Colon (tissue), 2 donors: ENCODE data around the gene RSPH3.
"Not testable (repeated sequence)": the region's sequence is repeated elsewhere in the genome, so short reads cannot be mapped to it uniquely, and the experiment has no call there.

Experiments used
- FAIRE-seq: peaks from 2 replicates; lab custom pipeline; 2012; peaks lifted over from hg19 to GRCh38; lab: Jason Lieb, UNC
- donor health status: control.
- donor health status: control.

RSPH3 gene, protein sequence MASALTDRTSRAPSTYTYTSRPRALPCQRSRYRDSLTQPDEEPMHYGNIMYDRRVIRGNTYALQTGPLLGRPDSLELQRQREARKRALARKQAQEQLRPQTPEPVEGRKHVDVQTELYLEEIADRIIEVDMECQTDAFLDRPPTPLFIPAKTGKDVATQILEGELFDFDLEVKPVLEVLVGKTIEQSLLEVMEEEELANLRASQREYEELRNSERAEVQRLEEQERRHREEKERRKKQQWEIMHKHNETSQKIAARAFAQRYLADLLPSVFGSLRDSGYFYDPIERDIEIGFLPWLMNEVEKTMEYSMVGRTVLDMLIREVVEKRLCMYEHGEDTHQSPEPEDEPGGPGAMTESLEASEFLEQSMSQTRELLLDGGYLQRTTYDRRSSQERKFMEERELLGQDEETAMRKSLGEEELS

DNA sequence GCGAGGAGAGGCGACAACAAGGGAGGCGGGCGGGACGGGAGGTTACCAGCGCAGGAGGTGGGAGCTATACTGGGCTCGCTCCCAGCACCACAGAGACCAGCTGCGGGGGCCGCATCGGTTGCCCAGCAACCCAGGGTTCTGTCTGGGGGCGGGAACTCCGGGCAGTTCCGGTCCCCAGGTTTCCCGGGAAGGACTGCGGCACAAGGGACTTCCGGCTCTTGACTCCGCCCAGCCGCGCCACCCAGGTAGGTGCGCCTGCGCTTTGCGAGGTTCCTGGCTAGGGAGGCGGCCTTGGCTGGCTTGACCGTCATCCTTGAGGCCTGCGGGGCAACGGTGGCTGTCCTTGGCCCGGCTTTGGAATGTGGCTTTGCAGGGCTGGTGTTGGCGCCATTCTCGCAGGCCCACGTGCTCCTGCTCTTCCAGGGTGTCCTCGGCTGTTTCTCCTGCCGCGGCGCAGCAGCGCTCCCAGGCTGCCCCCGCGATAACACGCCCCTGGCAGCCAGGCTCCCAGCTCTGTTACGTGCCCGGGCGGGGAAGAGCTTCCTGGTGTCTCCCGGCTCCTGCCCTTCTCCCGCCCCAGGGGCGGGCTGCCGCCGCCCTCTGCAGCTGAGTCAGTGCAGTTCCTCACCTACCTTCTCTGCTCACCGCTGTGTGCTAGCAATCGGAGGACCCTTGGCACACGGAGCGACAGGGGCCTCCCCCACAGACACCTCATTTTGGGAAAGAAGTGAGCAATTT is at the start of gene RSPH3:
TSS of gene RSPH3 (minus strand) at position 537 of the 738 bp plus-strand sequence. CDS start 652 bp downstream, outside the sequence.
- no peak for FAIRE-seq

DNA sequence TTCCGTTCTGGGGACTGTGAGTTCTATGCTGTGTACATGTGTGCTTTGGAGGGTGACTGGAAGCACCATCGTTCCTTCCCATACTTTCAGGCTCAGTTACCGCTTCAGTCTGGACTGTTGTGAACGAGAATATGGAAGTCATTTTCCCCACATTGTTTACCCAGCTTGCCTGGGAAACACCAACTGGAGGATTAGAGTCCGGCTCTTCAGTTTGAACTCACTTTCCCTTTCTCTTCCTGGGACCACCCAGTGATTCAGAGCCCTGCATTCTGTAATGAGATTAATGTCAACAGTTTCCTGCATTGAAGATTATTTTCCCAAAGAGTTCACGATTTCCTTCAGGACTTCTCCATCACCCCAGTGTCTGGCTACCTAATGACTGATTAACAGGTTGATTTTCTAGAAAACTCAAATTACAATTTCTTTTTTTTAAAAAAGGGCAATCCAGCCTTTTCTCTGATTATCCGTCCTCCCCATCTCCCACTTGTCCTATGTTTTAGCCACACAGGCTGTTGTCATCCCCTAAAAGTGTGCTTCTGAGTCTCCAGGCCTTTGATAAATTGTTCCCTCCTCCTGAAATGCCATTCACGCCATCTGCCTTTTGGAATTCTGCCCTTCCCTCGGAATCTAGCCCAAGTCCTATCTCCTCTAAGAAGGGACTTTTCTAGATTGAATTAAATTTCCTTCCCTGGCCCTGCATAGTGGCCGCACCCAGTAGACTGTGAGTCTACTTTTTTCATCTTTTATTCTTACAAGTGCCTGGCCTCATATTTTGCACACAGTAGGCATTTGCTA is 48.1 kb upstream of the RSPH3 start:
- FAIRE-seq, result no peak

DNA sequence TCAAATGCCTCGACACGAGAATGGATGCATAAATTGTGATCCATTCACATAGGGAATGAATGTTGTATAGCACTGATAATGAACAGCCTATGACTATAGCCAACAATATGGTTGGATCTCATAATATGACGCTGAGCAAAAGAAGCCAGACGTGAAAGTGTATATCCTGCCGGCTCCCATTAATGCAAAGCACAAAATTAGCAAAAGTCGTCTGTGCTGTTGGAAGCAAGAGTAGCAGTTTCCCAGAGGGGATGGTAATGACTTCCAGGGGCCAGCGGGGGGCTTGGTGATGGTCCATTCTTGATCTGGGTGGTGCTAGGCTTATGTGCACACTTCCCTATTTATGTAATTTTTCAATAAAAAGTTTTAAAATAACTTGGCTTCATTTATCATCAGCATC is 45.8 kb upstream of the RSPH3 start:
- no peak for FAIRE-seq

DNA sequence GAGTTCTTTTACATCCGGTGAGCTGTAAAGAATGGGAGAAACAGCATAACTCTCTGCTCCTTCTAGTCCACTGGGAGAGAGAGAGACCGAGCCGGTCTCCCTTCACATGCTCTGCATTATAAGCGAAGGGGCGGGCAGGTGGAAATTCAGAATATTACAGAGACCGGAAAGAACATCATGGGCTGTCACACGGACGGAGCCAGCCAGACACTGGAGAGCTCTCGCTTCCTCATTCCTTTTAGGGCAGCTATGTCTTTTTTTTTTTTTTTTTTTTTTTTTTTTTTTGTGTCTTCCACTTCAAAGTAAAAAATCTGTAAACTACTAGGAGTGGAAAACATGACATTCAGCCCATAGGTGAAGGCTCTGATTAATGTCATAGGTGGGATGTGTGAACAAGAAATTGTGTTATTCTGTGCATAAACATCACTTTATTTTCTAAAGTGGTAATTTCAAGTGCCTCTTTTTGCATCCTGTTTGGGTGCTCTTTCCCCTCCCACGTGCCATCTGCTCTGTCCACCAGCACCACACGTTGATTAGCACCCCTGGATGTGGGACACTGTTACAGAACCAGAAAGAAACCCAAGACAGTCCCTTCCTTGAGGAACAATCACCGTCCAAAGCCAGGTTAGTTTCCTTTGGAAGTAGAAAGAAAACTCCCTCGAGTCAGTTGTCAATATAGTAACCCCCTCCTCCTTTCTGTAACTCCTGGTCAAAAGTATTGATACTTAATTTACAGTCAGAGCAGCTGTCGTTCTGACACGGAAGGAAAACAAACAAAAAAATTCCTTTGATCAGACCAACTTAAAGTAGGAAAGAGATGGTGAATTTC is 45.1 kb upstream of the RSPH3 start, which contains the start of gene TAGAP:
TSS of gene TAGAP (minus strand) at position 93 of the 829 bp plus-strand sequence. CDS start 845 bp downstream, outside the sequence.
- FAIRE-seq, result no peak

DNA sequence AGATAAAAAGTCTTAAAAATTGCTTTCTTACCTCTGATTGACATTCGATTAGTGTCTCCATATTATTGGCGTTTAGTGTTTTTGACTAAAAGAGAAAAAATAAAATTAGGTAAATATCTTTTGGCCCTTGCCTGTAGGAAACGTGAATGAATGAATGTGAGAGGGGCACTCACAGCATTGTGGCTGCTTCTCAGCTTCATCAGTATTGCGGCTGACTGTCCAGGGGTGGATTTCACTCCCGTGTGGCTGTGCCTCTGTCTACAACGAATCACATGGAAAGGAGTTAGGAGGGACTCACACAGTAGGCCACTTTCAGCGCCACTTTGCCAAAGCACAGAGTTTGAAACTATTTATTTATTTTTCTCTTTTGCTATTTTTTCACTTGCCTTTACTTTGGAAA is 43.9 kb upstream of the RSPH3 start:
- FAIRE-seq, result no peak

DNA sequence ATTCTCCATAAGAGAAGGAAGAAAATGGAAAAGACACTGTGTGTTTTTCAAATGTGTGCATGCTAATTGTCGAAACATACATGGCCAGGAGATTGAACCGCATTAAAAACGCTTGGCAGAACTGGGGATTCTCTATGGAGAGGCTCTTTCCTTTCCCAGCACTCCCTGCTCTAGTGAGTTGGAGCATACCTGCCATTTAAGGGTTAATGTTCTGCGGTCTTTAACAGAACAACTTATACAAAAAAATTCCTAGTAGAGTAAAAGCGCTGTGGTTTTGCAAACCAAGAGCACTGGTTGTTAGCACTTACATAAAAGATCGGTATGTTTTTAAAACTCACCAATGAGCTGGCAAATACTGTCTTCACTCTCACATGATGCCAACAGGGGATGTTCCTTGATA is 43.2 kb upstream of the RSPH3 start:
- no peak for FAIRE-seq

DNA sequence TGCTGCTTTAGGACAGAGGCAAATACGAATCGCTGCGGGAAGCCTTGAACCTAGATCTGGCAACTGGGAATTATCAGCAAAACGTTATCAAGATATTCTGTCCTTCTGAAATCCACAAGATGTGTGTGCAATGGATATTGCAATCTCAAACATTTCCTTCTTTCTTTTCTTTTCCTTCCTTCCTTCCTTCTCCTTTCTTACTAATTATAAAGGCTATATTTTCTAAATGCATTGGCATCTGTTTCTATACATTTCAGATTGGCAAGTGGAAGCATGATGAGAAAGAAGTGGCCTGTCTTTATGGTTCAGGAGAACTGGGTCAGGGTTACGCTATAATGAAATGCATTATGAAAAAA is 42.8 kb upstream of the RSPH3 start:
- FAIRE-seq, result no peak

DNA sequence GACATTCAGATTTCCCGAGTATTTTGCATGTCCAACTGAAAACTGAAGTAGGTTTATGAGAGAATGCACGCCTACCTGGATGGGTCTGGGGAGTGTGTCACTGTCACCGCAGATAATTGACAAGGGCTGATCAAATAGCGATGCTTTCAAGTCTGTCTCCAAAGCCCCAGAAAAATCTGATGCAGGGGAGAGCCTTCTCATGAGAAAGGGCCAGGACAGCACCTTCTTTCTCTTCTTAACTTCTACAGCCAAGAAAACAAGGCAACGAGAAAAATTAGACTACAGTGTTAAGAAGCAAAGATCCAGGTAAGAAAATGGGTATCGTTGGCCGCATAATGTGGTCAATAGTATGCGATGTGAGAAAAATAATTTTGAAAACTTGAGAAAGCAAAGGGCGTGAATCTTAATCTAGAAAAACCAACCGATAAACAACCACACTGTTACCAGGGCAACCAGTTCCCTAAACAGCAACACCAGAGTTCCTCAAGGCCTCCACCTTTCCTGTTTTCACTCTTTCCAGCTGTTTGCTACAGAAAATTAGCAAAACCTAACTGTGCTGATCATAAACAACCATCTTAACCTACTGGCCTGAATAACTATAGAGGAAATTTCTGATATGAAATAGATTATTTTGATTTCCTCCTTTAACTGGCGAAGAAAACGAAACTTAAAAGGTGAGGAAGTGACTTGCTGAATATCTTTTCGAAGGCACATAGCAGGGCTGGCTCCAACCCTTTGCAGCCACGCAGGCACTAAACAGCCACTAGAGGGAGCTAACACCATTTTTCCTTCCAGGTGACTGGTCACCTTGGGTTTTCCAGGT is 42.2 kb upstream of the RSPH3 start:
- peak; percentile 62 for FAIRE-seq

DNA sequence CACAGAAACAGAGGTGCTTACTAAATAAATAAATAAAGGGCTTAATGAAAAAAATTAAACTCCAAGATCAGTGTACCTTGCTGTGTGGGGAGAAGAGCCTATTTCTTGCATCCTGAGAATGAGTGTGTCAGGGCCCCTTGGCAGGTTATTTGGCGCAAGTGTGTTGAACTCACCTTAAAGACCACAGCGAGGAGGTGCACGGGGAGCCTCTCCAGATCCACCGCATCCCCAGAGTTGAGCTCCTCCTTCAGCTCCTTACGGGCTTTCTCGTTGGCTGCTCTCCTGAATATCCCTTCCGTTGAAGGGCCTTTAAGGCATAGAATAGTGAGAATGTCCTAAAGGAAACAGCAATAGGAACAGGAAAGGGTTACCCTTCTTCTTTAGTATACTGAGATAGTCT is 41.2 kb upstream of the RSPH3 start:
- no peak for FAIRE-seq

DNA sequence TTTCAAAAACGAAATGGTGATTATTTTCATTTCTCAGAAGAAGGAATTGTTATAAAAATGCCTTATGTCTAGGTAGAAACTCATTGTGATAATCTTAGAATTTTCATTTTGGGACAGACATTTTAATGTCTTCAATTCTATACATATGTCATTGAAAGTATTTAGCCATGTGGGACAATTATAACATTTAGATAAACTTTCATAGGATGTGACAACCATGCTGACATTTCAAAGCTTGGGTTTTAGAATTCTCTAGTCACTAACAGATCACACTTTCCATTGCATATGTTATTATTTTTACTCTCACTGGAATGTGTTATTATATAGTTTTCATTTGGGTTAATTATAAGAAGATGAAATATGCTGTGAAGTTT is 39.9 kb upstream of the RSPH3 start:
- no peak for FAIRE-seq

DNA sequence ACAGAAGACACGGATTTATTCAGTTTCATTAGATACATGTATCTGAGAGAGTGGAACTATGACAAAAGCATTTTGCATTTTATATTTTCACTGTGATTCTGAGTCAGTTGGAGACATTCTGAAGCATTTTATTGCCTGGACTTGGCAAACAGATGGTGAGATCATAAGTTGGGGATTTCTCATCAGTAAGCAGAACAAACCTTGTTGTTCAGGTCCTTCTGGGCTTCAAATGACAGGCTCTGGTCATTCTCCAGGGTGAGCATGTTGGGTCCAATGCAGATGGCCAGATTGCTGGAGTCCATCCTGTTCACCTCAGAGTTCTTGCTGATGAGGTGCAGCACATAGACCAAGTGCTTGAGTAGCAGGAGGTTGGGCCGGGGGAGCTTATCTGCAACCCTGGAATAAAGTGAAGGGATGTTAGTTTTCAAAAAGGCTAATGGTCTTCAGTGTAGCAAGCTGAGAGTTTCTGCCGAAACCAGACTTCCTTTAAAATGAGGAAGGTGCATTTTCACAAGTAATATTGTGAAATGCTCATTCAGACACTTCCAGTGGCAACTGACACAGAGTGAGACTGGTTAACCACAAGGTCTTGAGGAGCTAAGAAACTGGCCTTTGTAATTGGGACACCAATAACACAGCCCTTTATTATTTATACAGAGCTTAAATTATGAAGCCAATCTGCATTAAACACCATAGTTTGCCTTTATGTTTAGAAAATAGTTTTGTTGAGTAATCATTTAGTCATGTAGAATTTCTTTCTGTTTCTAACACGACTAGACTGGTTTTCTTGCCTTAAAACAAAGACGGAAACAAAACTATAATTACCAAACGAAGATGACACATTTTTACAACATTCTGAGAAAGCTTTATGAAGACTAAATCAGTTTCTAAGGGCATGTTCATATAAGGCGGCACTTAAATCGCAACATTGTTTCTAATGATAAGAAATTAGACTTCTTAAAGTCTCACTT is 39.2 kb upstream of the RSPH3 start:
- FAIRE-seq, result no peak

DNA sequence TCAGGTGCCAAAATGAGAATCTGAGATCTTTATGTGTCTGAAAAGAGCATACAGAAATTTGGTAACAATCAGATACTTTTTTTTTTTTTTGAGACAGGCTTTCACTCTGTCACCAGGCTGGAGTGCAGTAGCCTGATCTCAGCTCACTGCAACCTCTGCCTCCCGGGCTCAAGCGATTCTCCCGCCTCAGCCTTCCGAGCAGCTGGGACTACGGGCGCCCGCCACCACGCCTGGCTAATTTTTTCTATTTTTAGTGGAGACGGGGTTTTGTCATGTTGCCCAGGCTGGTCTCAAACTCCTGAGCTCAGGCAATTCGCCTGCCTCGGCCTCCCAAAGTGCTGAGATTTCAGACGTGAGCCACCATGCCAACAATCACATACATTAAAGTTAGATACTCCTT is 38.3 kb upstream of the RSPH3 start:
- FAIRE-seq, result not testable (repeated sequence)

DNA sequence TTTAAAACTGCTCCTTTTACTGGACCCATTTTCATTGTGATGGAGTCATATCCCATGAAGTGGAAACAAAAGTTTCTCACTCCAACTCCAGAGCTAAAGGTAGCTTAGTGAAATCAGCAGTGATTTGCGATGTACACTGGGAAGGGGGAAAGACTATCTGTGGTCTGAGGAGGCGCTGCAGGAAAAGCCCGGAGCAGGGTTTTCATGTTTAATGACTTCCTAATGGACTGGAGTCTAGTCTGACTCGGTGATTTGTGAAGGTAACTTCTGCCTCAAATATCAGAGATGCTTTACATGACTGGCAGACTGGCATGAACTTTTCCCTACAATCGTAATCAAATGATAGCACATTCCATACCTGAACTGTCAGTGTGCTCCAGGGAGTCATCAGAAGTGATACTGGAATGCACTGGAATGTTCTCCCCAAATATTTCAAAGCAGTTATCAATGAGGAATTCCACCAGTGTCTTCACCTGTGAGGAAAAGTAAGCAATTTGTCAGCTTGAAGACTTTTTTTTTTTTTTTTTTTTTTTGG is 37.8 kb upstream of the RSPH3 start:
- no peak for FAIRE-seq

DNA sequence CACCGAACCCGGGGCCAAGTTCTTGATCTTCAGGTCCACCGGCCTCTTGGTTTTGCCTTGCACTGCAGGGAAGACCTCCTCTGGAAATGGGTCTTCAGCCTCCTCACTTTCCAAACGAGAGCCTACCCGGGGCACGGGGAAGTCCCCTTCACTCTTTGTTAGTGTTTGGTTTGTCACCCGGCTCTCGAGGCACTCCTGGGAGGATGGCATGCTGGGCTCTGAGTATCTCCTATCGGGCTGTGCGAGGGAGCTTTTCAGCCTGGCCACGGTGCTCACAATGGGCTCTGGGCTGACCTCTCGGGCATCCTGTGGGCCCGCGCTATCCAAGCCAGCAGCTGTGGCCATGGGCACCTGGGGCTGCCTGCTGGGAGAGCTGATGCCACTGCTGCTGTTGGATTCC is 36.7 kb upstream of the RSPH3 start:
- no peak for FAIRE-seq

DNA sequence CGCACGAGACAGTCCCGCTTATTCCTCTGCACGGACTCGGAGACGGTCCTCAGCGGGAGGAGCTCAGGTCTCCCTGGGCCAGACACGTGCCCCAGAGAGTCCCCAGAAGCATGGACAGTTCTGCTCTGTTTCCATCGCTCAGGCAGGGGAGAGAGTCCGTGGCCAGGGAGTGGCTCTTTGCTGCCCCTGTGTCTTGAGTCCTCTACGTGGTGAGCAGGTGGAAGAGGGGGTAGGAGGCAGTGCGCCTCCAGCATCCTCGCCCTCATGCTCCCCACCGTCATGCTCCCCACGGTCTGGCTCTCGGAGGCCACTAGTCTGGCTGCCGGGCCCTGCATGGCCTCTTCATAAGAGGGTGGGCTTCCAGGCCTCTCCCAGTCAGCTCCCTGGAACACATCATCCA is 35.9 kb upstream of the RSPH3 start:
- FAIRE-seq, result no peak

DNA sequence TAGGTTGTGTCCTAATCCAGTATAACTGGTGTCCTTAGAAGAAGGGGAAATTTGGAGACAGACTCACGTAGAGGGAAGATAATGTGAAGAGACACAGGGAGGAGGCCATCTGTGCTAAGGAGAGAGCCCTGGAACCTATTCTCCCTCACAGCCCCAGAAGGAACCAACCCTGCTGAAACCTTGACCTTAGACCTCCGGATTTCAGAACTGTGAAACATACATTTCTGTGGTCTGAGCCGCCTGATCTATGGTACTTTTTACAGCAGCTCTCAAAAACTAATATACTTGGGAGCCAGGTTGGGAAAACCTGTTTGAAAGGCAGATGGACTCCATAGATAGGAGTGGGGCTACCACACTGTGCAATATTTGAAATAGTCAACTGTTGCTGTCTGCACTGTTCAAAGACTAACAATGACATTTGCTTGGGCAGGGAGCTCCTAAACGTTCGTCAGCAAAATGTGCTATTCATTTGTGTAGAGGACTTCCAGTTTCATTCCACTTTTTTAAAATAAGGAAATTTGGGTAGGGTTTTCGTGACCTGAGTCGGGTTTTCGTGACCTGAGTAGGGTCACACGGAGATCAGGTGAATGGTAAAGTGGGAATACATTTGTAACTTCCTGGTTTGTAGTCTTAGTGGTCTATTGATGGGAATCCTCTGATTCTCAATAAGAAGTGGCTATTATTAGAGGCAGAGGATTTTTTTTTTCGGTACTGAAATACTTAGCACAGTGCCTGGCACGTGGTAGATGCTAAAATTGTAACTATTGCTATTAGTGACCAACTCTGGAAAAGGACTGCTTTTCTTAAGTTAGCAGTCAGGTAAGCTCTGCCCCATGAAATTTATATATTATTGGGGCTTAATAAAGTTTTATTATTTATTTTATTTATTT is 33.4 kb upstream of the RSPH3 start:
- FAIRE-seq, result no peak

DNA sequence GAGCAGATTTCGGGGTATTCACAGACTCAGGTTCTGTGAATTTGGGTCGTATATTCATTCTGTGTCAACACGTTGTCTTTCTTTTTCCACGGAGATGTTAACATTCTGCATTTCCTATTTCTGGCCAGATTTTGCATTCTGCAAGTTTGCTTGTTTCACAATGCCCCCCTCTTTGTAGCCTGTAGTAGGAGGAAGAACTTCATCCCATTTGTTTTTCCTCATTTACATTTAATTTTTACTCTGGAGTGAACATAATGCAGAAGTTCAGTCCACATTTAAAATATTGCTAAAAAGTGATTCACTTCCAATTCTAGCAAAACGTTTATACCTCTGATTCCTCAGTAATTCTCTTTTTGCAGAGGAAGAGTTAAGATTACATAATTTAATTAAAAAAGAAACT is 31.8 kb upstream of the RSPH3 start:
- no peak for FAIRE-seq

DNA sequence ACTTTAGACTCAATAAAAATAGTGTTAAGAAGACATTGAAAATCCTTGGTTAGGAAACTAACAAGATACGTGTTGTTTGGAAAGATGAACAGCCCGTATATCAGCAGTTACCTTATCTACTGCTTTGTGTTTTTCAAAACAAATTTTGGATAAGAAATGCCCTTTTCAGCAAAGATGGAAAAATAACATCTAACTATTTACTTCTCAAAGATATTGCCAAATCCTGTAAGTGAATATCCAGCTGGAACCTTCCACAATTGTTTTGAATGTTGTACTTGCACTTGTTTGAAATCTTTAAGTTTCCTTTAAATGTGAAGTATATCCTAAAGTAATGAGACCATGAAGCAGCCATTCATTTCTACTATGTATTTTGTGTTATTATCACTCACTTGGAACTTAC is 30.2 kb upstream of the RSPH3 start:
- no peak for FAIRE-seq
